NCI-H1436 (cell line): ENCODE data around the gene C2orf66.

Experiments
- DNase-seq: peaks from one replicate; lab custom pipeline; 2025; lab: John Stamatoyannopoulos, UW

C2orf66 gene

GRCh38 chr2:196809260-196809659 is at the start of gene C2orf66:
Gene C2orf66 (minus strand): TSS chr2:196809355. CDS start chr2:196809336, 19 bp downstream.
- DNase-seq = no peak

- DNase-seq = no peak
Measured at GRCh38 chr2:196854629-196855028, 45.5 kb upstream of the C2orf66 start.

DNA sequence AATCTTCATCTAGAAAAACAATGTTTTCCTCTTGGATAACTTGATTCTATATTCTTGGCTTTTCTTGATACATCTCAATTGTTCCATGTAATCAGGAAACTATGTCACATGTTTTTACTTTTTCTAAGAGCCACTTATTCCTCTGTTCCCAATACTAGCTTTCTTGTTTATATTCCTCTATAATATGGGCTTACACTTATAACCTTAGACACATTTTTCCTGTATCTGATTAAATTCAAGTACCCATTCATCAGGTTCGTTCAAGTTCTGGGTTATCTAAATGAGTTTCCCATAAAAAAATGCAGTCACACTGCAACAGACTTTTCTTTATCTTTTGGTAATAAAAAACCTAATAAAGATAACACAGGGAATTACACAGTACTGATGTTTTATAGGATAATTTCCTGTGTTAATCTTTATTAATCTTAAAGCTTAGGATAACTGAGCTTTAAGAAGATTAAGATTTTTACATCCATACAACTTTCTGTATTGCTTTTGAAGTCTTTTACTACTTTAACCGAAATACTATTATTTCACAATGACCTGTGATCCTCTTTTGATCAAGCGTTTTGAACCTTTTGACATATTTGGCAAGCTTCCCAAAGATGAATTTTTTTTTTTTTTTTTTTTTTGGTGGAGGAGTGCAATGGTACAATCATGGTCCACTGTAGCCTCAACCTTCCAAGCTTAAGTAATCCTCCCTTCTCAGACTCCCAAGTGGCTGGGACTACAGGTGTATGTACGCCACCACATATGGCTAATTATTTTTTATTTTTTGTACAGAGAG is 44.3 kb upstream of the C2orf66 start:
- DNase-seq = no peak

- no peak for DNase-seq
Measured at GRCh38 chr2:196851088-196851487, 41.9 kb upstream of the C2orf66 start.

- no peak for DNase-seq
Measured at GRCh38 chr2:196849895-196850294, 40.7 kb upstream of the C2orf66 start.

DNA sequence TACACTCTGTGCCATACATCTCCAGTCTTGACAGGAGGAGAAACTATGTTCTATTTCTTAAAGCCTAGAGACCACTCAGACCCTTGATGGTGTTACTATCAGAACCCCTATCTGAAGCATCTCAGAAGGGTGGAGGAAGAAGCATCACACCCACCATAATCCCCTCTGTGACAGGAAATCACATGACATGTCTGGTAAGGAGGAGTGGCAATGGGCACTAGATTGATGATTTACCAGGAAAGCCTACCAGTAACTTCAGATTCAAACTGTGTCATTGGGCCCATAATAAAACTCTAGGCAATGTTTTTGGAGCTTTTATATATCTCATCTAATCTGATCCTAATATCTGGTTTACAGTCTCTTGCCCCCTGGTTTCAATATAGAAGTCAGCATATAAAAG is 37.1 kb upstream of the C2orf66 start:
- DNase-seq = no peak

DNA sequence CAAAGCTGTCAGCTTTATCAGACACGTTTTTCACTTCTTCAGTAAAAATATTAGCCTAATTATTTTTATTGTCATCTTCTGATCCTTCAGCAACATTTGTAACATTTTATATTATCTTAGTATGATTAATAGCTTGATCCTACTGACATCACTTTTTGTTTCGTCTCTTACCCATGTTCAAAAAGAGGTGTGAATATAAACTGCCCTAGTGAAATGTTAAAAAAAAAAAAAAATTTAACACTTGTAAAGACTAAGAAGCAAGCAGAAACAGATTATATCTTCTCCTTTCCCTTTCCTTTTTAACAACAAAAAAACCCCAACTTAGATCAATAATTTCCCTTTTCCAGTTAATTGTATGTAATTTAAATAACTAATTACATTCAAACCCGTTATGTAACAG is 36.2 kb upstream of the C2orf66 start:
- no peak for DNase-seq

- DNase-seq = no peak
Measured at GRCh38 chr2:196840171-196840570, 31.0 kb upstream of the C2orf66 start.

GRCh38 chr2:196839574-196839973 is 30.4 kb upstream of the C2orf66 start:
- DNase-seq = no peak

DNA sequence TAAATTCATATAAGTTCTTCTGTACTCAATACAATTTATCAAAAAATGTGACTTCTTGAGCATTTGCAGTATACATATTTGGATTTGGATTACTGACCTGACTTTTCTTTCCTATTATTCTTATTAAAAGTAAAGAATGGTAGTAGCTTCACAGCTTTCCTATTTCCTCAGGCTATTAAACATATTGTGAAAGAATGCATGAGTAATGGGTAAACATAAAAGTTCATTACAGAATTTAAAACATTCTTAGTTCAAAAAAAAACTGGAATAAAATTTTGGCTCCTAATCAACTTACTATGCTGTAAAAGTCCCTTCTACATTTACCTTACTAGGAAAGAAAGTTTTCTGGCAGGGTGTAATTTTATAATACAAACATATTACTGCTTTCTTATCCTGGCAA is 27.3 kb upstream of the C2orf66 start:
- no peak for DNase-seq

- DNase-seq = no peak
Measured at GRCh38 chr2:196830701-196831100, 21.5 kb upstream of the C2orf66 start.

- no peak for DNase-seq
Measured at GRCh38 chr2:196827356-196827755, 18.2 kb upstream of the C2orf66 start.

DNA sequence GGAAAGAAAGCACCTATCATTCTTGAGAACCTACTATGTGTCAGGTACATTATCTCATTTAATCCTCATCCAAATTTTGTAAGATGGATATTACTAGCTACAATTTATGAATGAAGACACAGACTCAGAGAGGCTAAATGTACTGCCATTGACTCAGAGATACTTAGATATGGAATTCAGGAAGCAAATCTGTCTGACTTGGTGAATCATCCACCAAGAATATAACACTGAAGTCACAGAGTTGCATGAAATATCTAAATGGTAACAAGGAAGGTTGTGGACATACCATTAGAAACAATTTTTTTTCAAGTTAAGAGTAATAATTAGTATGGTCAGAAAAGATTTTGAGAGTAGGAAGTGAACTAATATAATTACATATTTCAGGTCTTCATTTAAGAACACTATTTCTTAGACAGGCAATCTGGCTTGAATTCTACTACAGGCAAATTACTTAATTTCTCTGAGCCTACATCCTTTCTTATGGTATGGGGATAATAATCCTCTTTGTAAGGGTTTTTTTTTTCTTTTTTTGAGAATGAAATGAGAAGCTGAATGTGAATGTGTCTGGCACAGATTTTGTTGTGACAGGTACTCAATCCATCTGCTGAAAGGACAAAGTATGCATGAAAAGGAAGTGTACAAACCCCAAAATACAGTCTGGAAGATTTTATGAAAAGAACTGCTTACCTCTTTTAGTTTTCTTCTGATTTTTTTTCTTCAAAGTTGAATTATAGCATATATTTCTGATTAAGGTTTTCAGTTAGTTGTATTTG is 14.8 kb upstream of the C2orf66 start:
- no peak for DNase-seq

GRCh38 chr2:196821195-196821594 is 12.0 kb upstream of the C2orf66 start:
- DNase-seq = no peak

GRCh38 chr2:196808083-196808665 is 981 bp downstream of the C2orf66 start:
- DNase-seq = no peak

- DNase-seq = no peak
Measured at GRCh38 chr2:196804381-196804780, 4.8 kb downstream of the C2orf66 start.

GRCh38 chr2:196802401-196802800 is 6.8 kb downstream of the C2orf66 start:
- DNase-seq = no peak

DNA sequence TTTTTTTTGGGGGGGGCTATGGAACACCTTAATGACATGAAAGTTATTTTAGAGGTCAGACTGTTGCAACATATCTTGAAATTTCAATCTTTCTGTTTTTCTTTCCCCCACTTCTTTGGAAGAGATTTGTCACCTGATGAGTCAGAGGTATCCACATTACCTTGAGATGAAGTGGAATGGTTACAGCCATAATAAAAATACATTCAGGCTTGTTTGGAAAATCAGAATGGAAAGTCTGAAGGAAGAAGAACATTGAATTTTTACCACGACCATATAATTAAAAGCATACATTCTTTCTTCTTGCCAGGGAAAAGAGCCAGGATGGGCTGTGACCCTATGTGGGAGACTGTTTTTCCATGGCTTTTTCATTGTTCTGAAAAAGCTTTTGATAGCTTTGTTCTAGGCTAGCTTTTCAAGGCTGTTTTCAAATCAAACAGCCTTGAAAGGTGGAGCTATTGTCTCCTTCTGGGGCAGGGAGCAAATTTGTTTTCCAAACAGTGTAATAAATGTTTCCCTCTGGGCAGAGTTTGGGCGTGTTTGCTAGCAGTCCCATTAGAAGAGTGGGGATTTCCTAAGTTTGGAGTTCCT is 7.4 kb downstream of the C2orf66 start:
- no peak for DNase-seq

DNA sequence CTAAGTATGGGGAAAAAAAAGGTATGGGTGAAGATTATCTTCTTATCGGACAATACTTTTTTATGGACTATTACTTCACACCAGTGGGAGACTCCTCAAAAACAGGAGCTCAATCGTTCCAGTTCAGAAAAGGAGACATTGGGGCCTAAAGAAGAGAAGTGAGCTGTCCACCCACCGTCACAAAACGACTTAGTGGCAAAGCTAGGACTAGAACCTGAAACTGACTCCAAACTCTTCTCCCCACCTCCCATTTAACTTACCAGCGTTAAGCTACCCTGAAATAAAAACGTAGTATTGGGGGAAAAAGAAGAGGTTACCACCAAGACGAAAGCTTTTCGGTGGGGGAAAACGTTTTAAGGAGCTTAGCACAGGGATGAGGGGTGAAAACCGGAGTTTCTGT is 10.2 kb downstream of the C2orf66 start:
- DNase-seq = no peak

GRCh38 chr2:196792865-196793264 is 16.3 kb downstream of the C2orf66 start:
- DNase-seq = no peak

DNA sequence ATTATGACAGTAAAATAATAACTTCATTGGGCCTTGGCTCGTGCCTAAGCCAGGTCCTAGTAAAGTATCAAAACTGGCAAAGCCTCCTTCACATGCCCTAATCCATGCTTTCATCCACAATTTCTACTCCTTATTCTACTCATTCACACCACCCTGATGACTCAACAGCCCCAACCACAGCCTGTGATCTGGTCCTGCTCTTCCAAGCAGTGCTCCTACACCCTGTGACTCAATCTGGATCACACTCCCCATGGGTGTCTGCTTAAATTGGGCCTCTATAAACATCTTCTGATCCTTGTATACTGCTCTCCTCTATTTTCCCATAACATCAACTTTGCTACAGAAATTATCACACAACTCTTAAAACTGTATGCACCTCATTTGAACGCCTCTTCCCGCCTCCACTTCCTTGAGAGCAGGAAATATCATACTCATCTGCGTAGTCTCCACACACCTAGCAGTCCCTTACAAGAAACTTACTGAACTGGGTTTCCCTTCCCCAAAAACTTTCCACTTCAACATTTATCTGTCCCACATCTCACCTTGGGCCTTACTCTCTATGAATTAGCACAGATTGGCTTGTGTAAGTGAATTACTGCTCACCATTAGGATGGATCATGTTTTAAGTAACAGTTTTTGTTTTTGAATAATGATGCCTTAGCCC is 25.6 kb downstream of the C2orf66 start:
- no peak for DNase-seq

GRCh38 chr2:196767101-196767500 is 42.1 kb downstream of the C2orf66 start:
- no peak for DNase-seq
